ENCODE measurements around the gene NME8.

The NME8 gene

DNA sequence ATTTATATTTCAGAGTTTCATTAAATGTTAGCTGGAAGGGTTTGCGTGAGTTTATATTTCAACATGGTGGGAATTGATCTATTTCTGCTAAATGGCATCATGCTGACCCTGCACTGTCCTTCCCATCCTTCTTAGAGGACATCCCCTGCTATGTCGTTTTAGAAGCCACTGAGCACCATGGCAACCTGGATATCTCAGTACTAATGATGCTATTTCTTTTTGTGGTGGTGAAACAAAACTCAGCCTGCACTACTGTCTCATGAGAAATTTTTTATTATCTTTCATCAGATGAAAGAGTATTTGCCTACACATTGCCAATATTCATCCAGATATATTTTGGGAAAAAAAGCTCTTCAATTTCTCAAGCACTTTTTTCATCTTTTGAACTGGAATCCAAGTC lies 84.1 kb downstream of the NME8 start:
- no peak overlapping the region for H3K4me3 ChIP-seq (replicated peaks; ENCODE audit: insufficient read depth, low read length)
- no peaks in the 10 kb centered on the region for H3K27me3 ChIP-seq (ENCODE audit: insufficient read depth, poor library complexity, severe bottlenecking)
- H3K27ac ChIP-seq (replicated peaks): no peak overlapping the region
- no peak for DNase-seq (ENCODE audit: low read depth in 1 of 2, low spot score in 1 of 2)
- TF ChIP-seq GABPA (IDR thresholded peaks at IDR 0.05; ENCODE audit: low read depth) (no peak), POLR2AphosphoS5 (IDR thresholded peaks at IDR 0.05; ENCODE audit: low read depth) (no peak), SPI1 (IDR thresholded peaks at IDR 0.05; ENCODE audit: borderline replicate concordance, low read depth) (no peak), CTCF (IDR thresholded peaks at IDR 0.05; ENCODE audit: insufficient read depth, low read length) (no peak)
- TF ChIP-seq, protein P1, sequence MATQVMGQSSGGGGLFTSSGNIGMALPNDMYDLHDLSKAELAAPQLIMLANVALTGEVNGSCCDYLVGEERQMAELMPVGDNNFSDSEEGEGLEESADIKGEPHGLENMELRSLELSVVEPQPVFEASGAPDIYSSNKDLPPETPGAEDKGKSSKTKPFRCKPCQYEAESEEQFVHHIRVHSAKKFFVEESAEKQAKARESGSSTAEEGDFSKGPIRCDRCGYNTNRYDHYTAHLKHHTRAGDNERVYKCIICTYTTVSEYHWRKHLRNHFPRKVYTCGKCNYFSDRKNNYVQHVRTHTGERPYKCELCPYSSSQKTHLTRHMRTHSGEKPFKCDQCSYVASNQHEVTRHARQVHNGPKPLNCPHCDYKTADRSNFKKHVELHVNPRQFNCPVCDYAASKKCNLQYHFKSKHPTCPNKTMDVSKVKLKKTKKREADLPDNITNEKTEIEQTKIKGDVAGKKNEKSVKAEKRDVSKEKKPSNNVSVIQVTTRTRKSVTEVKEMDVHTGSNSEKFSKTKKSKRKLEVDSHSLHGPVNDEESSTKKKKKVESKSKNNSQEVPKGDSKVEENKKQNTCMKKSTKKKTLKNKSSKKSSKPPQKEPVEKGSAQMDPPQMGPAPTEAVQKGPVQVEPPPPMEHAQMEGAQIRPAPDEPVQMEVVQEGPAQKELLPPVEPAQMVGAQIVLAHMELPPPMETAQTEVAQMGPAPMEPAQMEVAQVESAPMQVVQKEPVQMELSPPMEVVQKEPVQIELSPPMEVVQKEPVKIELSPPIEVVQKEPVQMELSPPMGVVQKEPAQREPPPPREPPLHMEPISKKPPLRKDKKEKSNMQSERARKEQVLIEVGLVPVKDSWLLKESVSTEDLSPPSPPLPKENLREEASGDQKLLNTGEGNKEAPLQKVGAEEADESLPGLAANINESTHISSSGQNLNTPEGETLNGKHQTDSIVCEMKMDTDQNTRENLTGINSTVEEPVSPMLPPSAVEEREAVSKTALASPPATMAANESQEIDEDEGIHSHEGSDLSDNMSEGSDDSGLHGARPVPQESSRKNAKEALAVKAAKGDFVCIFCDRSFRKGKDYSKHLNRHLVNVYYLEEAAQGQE (IDR thresholded peaks at IDR 0.05; ENCODE audit: insufficient replicate concordance, low read depth): no peak

DNA sequence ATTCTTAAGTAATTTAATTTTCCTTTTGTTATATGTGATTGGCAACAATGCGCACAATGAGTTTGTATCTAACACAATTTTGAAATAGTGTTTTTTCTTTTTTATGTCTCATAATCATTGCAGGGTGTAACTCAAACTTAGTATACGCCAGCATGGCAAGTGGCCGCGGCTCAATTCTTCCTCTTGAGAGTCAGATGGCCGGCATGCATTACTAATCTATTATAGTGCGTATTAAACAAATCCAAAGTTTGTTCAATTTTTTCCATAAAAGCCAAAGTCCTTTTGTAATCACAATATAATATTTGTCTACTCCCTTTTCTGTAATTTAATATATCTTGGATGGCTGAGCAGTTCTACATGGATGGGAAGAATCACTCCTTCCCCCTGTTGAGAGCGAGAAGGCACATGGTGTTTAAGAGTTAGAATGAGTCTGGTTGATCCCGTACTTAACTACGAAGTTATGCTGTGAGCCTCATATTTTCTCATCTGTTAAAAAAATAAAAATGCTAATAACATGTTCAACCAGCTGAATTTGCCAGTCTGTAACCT lies 84.7 kb downstream of the NME8 start:
- Histone ChIP-seq H3K27me3 (ENCODE audit: insufficient read depth, poor library complexity, severe bottlenecking) (no peaks in the 10 kb centered on the region), H3K27ac (replicated peaks) (no peak overlapping the region), H3K4me3 (replicated peaks; ENCODE audit: insufficient read depth, low read length) (no peak overlapping the region)
- TF ChIP-seq POLR2AphosphoS5 (IDR thresholded peaks at IDR 0.05; ENCODE audit: low read depth) (no peak), CTCF (IDR thresholded peaks at IDR 0.05; ENCODE audit: insufficient read depth, low read length) (no peak), SPI1 (IDR thresholded peaks at IDR 0.05; ENCODE audit: borderline replicate concordance, low read depth) (no peak), GABPA (IDR thresholded peaks at IDR 0.05; ENCODE audit: low read depth) (no peak)
- TF ChIP-seq, protein P1 (IDR thresholded peaks at IDR 0.05; ENCODE audit: insufficient replicate concordance, low read depth): no peak
- DNase-seq (ENCODE audit: low read depth in 1 of 2, low spot score in 1 of 2): no peak

- H3K4me3 ChIP-seq (replicated peaks; ENCODE audit: insufficient read depth, low read length): no peak overlapping the region
- no peak for TF ChIP-seq GABPA (IDR thresholded peaks at IDR 0.05; ENCODE audit: low read depth)
- no peak for TF ChIP-seq SPI1 (IDR thresholded peaks at IDR 0.05; ENCODE audit: borderline replicate concordance, low read depth)
- TF ChIP-seq, protein P1 (IDR thresholded peaks at IDR 0.05; ENCODE audit: insufficient replicate concordance, low read depth): no peak
- TF ChIP-seq POLR2AphosphoS5 (IDR thresholded peaks at IDR 0.05; ENCODE audit: low read depth): no peak
- TF ChIP-seq CTCF (IDR thresholded peaks at IDR 0.05; ENCODE audit: insufficient read depth, low read length): no peak
- H3K27me3 ChIP-seq (ENCODE audit: insufficient read depth, poor library complexity, severe bottlenecking): no peaks in the 10 kb centered on the region
- H3K27ac ChIP-seq (replicated peaks): no peak overlapping the region
- DNase-seq (ENCODE audit: low read depth in 1 of 2, low spot score in 1 of 2): no peak
These were observed 94.7 kb downstream of the NME8 start for GRCh38 chr7:37942934-37943610.
